Activated CD4-positive, alpha-beta T cell treated with anti-CD3 and anti-CD28 coated beads, Interleukin-2, amount 10 ng/mL, durations not matched to agents 24 days and 14 days (primary cell): ENCODE data around the gene AFM. TPM values are rescaled to one million over a fixed set of nuclear protein-coding genes. Genes with fewer than 3 reads are reported as not detected.

Source experiments
- DNase-seq: peaks from one replicate; pipeline ENCODE4 v3.0.0; 2022
- H3K27ac Mint-ChIP-seq: one replicate; pipeline ENCODE4 v1.8.0; 2022; ENCODE audit warnings: mild to moderate bottlenecking, mixed read lengths
- H3K27me3 Mint-ChIP-seq: one replicate; pipeline ENCODE4 v1.8.0; 2022; ENCODE audit warnings: mixed read lengths
- H3K36me3 Mint-ChIP-seq: one replicate; pipeline ENCODE4 v1.8.0; 2022; ENCODE audit warnings: low read depth, mild to moderate bottlenecking, mixed read lengths
- H3K4me1 Mint-ChIP-seq: one replicate; pipeline ENCODE4 v1.8.0; 2021; ENCODE audit warnings: mixed read lengths
- H3K4me3 Mint-ChIP-seq: one replicate; pipeline ENCODE4 v1.8.0; 2022; ENCODE audit warnings: mild to moderate bottlenecking, moderate library complexity, mixed read lengths
- H3K9me3 Mint-ChIP-seq: one replicate; pipeline ENCODE4 v1.8.0; 2021; ENCODE audit warnings: mixed read lengths
- intact Hi-C: fragments of 100-400 bp; cut with micrococcal nuclease; formaldehyde crosslinking; loops from one replicate; pipeline ENCODE4 v1.15.1; 2023
- total RNA-seq: library from RNA; stranded (reverse); gene quantifications from 2 replicates; pipeline ENCODE4 v1.2.3, GENCODE V29; 2022

AFM gene
- total RNA-seq: not detected in 2 replicates

- intact Hi-C loops: no loop called here
- Mint-ChIP-seq H3K4me3 (no peak within 1 kb of the TSS), H3K27me3 (no peaks in the 10 kb centered on the region), H3K9me3 (no peaks in the 10 kb centered on the region), H3K36me3 (no peaks in the 10 kb centered on the region), H3K27ac (no peak within 1 kb of the TSS), H3K4me1 (no peaks in the 10 kb centered on the region)
- DNase-seq: no peak
Measured at GRCh38 chr4:73481358-73481757, at the start of gene AFM. Gene AFM (plus strand): TSS chr4:73481745. CDS start chr4:73481776, 31 bp downstream.

GRCh38 chr4:73431813-73432168 is 49.8 kb upstream of the AFM start:
- Mint-ChIP-seq H3K4me3 (no peak overlapping the region), H3K4me1 (no peaks in the 10 kb centered on the region), H3K9me3 (no peaks in the 10 kb centered on the region), H3K27ac (no peak overlapping the region), H3K36me3 (no peaks in the 10 kb centered on the region), H3K27me3 (peaks cover 8% of the 10 kb centered on the region)
- intact Hi-C loops: no loop called here
- DNase-seq: no peak

- DNase-seq: no peak
- intact Hi-C loops: no loop called here
- H3K27me3 Mint-ChIP-seq: peaks cover 12% of the 10 kb centered on the region
- no peak overlapping the region for H3K4me3 Mint-ChIP-seq
- no peak overlapping the region for H3K27ac Mint-ChIP-seq
- H3K4me1 Mint-ChIP-seq: no peaks in the 10 kb centered on the region
- no peaks in the 10 kb centered on the region for H3K9me3 Mint-ChIP-seq
- H3K36me3 Mint-ChIP-seq: no peaks in the 10 kb centered on the region
Measured at GRCh38 chr4:73432169-73433000, 49.2 kb upstream of the AFM start.

GRCh38 chr4:73433140-73433539 is 48.4 kb upstream of the AFM start:
- Mint-ChIP-seq H3K27ac (no peak overlapping the region), H3K9me3 (no peaks in the 10 kb centered on the region), H3K27me3 (peaks cover 12% of the 10 kb centered on the region), H3K4me3 (no peak overlapping the region), H3K36me3 (no peaks in the 10 kb centered on the region), H3K4me1 (no peaks in the 10 kb centered on the region)
- intact Hi-C loops: no loop called here
- no peak for DNase-seq

GRCh38 chr4:73434311-73434710 is 47.2 kb upstream of the AFM start:
- no peaks in the 10 kb centered on the region for H3K9me3 Mint-ChIP-seq
- H3K36me3 Mint-ChIP-seq: no peaks in the 10 kb centered on the region
- H3K4me1 Mint-ChIP-seq: no peaks in the 10 kb centered on the region
- no peak overlapping the region for H3K4me3 Mint-ChIP-seq
- DNase-seq: no peak
- intact Hi-C loops: no loop called here
- peaks cover 11% of the 10 kb centered on the region for H3K27me3 Mint-ChIP-seq
- H3K27ac Mint-ChIP-seq: no peak overlapping the region

GRCh38 chr4:73435984-73436383 is 45.6 kb upstream of the AFM start, which contains the start of gene AFP:
Gene AFP (plus strand): TSS chr4:73436221. CDS start chr4:73436263, 42 bp downstream.
- no peak within 1 kb of the TSS for H3K4me3 Mint-ChIP-seq
- intact Hi-C loops: no loop called here
- no peak within 1 kb of the TSS for H3K27ac Mint-ChIP-seq
- DNase-seq: no peak
- H3K4me1 Mint-ChIP-seq: no peaks in the 10 kb centered on the region
- H3K27me3 Mint-ChIP-seq: peaks cover 11% of the 10 kb centered on the region
- H3K9me3 Mint-ChIP-seq: no peaks in the 10 kb centered on the region
- no peaks in the 10 kb centered on the region for H3K36me3 Mint-ChIP-seq

GRCh38 chr4:73436674-73437557 is 44.6 kb upstream of the AFM start:
- Mint-ChIP-seq H3K27ac (no peak overlapping the region), H3K4me3 (no peak overlapping the region), H3K9me3 (no peaks in the 10 kb centered on the region), H3K4me1 (no peaks in the 10 kb centered on the region), H3K27me3 (peaks cover 11% of the 10 kb centered on the region), H3K36me3 (no peaks in the 10 kb centered on the region)
- intact Hi-C loops: no loop called here
- no peak for DNase-seq

GRCh38 chr4:73437558-73437956 is 44.0 kb upstream of the AFM start:
- H3K9me3 Mint-ChIP-seq: no peaks in the 10 kb centered on the region
- no peak for DNase-seq
- no peak overlapping the region for H3K27ac Mint-ChIP-seq
- no peaks in the 10 kb centered on the region for H3K4me1 Mint-ChIP-seq
- intact Hi-C loops: no loop called here
- peaks cover 9% of the 10 kb centered on the region for H3K27me3 Mint-ChIP-seq
- no peaks in the 10 kb centered on the region for H3K36me3 Mint-ChIP-seq
- H3K4me3 Mint-ChIP-seq: no peak overlapping the region

- Mint-ChIP-seq H3K9me3 (no peaks in the 10 kb centered on the region), H3K4me1 (no peaks in the 10 kb centered on the region), H3K4me3 (no peak overlapping the region), H3K36me3 (no peaks in the 10 kb centered on the region), H3K27ac (no peak overlapping the region), H3K27me3 (peaks cover 8% of the 10 kb centered on the region)
- intact Hi-C loops: no loop called here
- DNase-seq: no peak
Measured at GRCh38 chr4:73438048-73438447, 43.5 kb upstream of the AFM start.

- H3K4me3 Mint-ChIP-seq: no peak overlapping the region
- DNase-seq: no peak
- H3K27ac Mint-ChIP-seq: no peak overlapping the region
- intact Hi-C loops: no loop called here
- no peaks in the 10 kb centered on the region for H3K36me3 Mint-ChIP-seq
- no peaks in the 10 kb centered on the region for H3K9me3 Mint-ChIP-seq
- no peaks in the 10 kb centered on the region for H3K4me1 Mint-ChIP-seq
- peaks cover 9% of the 10 kb centered on the region for H3K27me3 Mint-ChIP-seq
Measured at GRCh38 chr4:73438582-73439215, 42.8 kb upstream of the AFM start.

- no peak for DNase-seq
- intact Hi-C loops: no loop called here
- H3K27me3 Mint-ChIP-seq: peaks cover 9% of the 10 kb centered on the region
- no peaks in the 10 kb centered on the region for H3K36me3 Mint-ChIP-seq
- H3K27ac Mint-ChIP-seq: no peak overlapping the region
- no peaks in the 10 kb centered on the region for H3K4me1 Mint-ChIP-seq
- no peaks in the 10 kb centered on the region for H3K9me3 Mint-ChIP-seq
- H3K4me3 Mint-ChIP-seq: no peak overlapping the region
Measured at GRCh38 chr4:73439445-73439844, 42.1 kb upstream of the AFM start.

- Mint-ChIP-seq H3K4me1 (no peaks in the 10 kb centered on the region), H3K36me3 (no peaks in the 10 kb centered on the region), H3K4me3 (no peak overlapping the region), H3K27me3 (peaks cover 9% of the 10 kb centered on the region), H3K9me3 (no peaks in the 10 kb centered on the region), H3K27ac (no peak overlapping the region)
- intact Hi-C loops: no loop called here
- no peak for DNase-seq
Measured at GRCh38 chr4:73439991-73440390, 41.6 kb upstream of the AFM start.

- Mint-ChIP-seq H3K9me3 (no peaks in the 10 kb centered on the region), H3K4me1 (no peaks in the 10 kb centered on the region), H3K36me3 (no peaks in the 10 kb centered on the region), H3K27me3 (peaks cover 8% of the 10 kb centered on the region), H3K27ac (no peak overlapping the region), H3K4me3 (no peak overlapping the region)
- intact Hi-C loops: no loop called here
- DNase-seq: no peak
Measured at GRCh38 chr4:73440653-73441052, 40.9 kb upstream of the AFM start.

GRCh38 chr4:73442275-73442674 is 39.3 kb upstream of the AFM start:
- intact Hi-C loops: no loop called here

More at GRCh38 chr4:73442275-73442674, 39.3 kb upstream of the AFM start:
- Mint-ChIP-seq H3K9me3 (no peaks in the 10 kb centered on the region), H3K36me3 (no peaks in the 10 kb centered on the region), H3K27ac (no peak overlapping the region), H3K4me1 (no peaks in the 10 kb centered on the region), H3K4me3 (no peak overlapping the region), H3K27me3 (peaks cover 7% of the 10 kb centered on the region)
- DNase-seq: no peak
